Left renal cortex interstitium (tissue), 4 donors: ENCODE data around the gene HDDC3. TPM values are rescaled to one million over a fixed set of nuclear protein-coding genes. Genes with fewer than 3 reads are reported as not detected.
"Not testable (repeated sequence)": the region's sequence is repeated elsewhere in the genome, so short reads cannot be mapped to it uniquely, and the experiment has no call there.

Source experiments
- DNase-seq, 4 donors: peaks; one replicate each; pipeline ENCODE4 v3.0.0-alpha.2; 2013; ENCODE audit warnings: low read depth in 4 of 4, low spot score in 2 of 4, missing footprints in 1 of 4
- polyA plus RNA-seq, 4 donors: library from polyadenylated mRNA; unstranded; fragments of 120-200 nt; gene quantifications; one replicate each; pipeline ENCODE4 v1.2.1, GENCODE V29; 2013; ENCODE audit not compliant: insufficient read length in 4 of 4

The HDDC3 gene
- polyA plus RNA-seq, 4 donors, result 15.5 to 21.3 (median 16.6) TPM

DNA sequence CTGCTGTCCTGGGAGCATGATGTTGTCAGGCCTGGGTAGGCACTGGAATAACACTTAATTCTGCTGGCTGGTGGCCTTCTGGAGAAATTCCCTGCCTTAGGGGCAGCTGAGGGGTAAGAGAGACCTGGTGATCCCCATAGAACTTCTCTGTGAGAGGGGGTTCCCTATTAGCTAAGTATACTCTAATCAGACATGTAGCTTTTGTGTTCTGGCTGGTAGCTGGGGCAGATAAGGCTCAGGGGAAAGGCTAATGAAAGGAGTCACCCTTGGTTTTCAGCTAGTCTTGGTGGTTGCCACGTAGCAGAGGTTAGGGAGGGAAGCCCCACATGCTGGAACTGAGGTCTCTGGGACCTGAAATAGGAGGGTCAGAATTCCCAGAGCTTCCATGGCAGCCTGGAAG lies 952 bp upstream of the HDDC3 start:
- DNase-seq, result no peak

DNA sequence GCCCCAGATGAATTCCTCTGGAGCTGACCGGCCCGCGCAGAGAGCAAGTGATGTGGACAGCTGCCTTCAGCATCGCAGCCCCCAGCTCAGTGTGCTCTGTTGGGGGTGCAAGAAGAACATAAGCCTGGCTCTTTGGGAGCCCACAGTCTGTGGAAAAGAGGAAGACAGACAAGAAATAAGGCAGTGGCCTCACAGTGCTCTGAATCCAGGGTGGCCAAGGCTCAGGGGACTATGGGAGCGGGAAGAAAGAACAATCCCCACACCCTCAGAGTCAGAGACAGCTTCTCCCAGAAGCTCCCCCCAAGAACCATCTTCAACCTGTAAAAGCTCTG lies 277 bp upstream of the HDDC3 start:
- no peak for DNase-seq

DNA sequence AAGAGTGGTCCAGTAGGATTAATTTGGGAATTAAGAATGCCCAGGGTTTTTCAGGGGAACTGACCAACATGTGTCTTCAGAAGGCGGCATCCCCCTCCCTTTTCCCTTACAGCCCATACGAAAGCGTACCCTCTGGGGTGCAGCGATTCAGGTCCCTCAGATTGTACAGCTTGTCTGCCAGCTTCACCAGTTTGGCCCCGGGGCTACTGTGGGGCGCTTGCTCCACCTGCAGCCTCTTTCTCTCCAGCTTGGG lies 848 bp downstream of the HDDC3 start:
- DNase-seq, result no peak

DNA sequence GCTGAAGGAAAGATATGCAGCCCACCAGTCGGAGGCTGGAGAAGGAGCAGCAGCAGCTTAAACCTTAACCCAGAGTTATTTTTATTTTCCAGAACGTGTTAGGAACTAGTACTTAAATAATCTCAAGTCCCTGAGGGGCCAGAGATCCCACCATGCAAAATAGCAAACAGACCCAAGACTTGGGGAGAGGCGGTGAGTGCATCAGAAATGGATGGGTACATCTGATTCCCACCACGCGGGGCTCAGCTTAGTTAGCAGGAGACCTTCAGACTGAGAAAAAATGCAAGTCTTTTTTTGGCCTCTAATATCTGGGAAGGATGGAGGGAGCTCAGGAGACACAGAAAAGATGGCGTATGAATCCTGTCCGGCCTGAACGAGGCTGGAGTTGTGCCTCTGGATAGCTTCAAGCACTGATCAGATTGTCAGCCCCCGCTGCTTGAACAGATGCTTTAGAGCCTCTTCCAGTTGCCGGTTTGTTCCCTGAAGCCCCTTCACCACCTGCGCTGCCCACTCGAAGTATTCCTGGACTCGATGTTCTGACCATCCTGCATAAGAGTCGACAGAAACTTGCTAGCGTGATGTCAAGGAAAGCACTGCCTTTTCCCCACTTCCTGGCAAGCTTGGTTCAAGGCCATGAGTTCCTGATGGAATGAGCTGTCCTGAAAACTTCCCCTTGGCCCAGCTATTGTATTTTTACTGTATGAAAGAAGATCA lies 1.3 kb downstream of the HDDC3 start:
- no peak for DNase-seq

DNA sequence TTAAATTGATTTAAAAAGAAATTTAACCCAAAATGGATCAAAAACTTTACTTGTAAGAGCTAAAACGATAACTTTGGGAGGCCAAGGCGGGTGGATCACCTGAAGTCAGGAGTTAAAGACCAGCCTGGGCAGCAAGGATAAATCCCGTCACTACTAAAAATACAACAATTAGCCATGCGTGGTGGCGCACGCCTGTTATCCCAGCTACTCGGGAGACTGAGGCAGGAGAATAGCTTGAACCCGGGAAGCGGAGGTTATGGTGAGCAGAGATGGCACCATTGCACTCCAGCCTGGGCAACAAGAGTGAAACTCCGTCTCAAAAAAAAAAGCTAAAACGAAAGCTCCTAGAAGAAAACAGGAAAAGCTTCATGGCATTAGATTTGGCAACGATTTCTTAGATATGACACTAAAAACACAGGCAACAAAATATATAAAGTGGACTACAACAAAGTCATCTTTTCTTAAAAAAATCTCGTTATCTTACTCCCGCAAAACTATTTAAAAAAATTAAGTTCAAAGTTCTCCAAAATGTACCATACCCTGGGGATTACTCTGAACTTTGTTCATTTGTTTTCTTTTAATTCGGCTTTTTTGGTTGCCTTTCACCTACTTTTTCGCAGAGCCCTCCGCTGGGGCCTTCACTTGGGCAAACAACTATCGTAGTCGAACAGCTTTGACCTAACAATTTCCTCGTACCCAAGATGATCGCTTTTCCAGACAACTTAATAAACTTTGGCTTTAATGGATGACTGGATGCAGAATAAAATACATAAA lies 2.9 kb downstream of the HDDC3 start:
- DNase-seq, result peak in 1 of 4 donors; percentile 45

DNA sequence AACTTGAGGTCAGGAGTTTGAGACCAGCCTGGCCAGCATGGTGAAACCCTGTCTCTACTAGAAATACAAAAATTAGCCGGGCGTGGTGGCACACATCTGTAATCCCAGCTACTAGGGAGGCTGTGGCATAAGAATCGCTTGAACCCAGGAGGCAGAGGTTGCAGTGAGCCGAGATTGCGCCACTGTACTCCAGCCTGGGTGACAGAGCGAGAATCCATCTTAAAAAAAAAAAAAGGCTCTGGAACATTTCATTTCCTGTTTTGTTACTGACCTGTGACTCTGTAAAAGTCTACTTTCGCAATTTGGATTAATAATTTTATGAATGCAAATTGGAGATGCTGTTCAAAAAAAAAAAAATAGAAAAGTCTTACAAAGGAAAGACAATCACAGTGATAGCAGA lies 4.2 kb downstream of the HDDC3 start:
- not testable (repeated sequence) for DNase-seq

DNA sequence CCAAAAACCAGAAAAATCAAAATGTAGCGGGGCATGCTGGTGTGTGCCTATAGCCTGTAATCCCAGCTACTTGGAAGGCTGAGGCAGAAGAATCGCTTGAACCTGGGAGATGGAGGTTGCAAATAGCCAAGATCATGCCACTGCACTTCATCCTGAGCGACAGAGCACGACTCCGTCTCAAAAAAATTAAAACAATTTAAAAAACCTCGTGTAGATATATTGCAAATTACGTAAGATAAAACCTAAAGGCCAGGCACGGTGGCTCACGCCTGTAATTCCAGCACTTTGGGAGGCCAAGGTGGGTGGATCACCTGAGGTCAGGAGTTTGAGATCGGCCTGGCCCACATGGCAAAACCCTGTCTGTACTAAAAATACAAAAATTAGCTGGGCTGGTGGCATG lies 5.6 kb downstream of the HDDC3 start:
- not testable (repeated sequence) for DNase-seq

DNA sequence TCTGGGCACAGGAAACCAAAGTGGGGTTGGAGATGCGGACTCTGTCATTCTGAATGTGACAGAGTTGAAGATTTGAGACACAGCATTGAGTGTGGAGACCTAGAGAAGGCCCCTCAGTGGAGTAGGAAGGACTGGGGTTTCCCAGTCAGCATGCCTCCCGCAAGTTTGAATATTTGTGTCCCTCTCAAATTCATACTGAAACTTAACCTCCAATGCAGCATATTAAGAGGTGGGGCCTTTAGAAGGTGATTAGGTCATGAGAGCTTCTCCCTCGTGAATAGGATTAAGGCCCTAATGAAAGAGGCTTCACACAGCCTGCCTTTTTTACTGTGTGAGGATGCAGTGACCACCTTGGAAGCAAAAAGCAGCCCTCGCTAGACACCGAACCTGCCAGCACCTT lies 8.0 kb downstream of the HDDC3 start:
- no peak for DNase-seq

DNA sequence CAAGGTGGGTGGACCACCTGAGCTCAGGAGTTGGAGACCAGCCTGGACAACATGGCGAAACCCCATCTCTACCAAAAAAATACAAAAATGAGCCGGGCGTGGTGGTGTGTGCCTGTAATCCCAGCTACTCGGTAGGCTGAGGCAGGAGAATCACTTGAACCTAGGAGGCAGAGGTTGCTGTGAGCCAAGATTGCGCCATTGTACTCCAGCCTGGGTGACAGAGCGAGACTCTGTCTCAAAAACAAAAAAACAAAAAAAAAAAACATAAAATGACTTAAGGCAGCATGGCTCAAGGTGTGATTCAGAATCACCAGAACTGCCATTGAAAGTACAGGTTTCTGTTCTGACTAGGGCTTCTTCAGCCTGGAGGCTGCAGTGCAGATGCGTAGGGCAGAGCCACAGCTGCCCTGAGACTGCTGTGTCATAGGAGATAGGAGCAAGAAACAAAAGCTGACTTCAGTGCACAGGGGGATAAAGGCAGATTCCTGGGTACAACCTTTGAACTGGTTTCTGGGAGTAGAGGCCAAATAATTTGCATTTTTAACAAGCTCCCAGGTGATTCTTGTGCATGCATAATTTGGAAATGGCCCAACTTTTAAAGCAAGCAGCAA lies 9.5 kb downstream of the HDDC3 start:
- not testable (repeated sequence) for DNase-seq

DNA sequence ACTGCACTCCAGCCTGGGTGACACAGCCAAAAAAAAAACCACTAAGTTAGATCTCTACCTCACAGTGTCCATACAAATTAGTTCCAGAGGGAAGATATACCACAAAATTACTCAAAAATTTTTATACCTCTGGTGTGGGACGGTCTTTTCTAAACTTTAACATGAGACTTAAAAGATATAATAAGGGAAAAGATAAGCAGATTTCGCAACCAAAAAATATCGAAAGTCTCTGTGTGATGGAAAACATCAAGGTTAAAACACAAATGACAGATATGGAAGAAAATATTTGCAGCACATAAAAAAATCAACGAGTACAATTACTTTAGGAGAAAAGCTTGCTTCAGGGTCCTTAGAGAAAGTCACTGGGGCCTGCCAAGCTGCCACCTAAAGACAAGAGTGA lies 10.5 kb downstream of the HDDC3 start:
- DNase-seq, result no peak

DNA sequence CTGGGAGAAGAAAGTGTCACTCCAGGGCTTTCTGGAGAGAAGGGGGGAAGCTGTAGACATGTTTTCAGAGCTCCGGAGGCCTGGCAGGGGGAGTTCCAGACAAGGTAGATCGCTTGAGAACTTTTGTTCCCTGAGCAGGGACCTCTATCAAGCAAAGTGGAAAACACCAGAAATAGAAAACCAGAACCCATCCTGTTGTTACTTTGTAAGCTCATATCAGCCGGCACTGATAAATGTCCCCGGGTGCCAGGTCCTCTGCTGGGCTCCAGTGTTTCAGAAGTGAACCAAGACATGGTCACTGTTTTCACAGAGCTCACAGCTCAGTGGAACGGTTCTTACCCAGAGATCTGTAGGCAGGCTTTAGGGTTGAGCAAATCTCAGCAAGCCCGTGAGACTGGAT lies 13.5 kb downstream of the HDDC3 start:
- no peak for DNase-seq

DNA sequence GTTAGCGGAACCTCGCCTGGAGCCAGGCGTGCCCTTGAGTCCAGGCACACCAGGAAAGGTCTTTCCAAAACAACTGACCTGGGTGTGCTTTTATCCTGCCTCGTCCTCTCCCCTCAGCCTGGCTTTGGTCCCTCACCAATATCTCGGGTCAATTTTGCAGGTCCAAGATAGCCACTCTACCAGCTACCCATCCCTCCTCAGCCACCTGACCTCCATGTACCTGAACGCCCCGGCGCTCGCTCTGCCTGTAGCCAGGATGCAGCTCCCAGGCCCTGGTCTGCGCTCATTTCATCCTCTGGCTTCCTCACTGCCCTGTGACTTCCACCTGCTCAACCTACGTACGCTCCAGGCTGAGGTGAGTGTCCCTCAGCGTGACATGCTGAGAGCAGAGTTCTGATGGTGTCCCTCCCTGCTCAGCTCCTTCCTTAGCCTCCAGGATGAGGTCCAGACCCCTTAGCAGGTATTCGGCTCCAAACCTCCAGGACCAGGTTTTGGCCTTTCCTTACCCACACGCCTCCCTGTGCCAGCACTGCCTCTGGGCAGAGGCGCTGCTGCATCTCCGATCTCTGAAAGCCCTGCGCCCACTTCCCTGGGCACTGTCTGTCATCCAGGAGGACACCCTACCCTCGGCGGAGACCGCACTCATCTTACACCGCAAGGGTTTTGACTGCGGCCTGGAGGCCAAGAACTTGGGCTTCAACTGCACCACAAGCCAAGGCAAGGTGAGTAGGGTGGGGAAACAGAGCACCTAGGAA lies 14.1 kb downstream of the HDDC3 start:
- DNase-seq, result no peak

DNA sequence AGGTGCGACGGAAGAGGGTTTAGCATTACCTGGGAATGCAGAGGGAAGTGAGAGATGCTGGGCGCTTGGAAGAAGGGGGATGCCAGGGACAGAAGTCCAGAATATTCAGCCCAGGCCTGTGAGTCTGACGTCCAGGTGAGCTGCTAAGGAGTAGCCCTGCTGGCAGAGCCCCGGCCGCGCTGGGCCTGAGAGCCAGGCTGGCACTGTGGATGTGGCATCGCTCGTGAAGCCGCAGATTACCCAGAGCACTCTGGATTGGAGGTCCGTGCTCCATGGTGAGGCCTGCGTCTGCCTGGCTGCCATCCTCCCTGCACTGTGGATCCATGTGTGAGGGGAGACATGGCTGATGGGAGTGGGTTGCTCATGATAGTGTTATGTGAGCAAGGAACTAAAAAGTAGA lies 14.8 kb downstream of the HDDC3 start:
- DNase-seq, result no peak

DNA sequence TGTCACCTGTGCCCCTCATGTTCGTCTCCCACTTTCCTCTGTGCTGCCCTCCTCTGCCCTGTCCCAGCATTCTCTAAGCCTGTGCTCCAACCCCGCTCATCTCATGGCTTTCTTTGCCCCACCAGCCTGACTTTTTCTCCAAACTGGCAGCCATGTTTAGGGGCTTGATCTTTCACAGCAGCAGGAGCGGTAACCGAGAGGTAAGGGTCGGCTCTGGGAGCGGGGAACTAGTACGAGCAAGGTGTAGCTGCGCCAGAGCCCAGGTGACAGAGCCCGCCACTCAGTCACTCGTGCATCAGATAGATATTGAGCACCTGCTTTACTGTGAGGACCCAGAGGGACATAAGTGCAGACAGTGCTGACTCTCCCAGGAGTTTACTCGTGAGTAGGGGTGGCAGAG lies 15.9 kb downstream of the HDDC3 start:
- DNase-seq, result no peak

DNA sequence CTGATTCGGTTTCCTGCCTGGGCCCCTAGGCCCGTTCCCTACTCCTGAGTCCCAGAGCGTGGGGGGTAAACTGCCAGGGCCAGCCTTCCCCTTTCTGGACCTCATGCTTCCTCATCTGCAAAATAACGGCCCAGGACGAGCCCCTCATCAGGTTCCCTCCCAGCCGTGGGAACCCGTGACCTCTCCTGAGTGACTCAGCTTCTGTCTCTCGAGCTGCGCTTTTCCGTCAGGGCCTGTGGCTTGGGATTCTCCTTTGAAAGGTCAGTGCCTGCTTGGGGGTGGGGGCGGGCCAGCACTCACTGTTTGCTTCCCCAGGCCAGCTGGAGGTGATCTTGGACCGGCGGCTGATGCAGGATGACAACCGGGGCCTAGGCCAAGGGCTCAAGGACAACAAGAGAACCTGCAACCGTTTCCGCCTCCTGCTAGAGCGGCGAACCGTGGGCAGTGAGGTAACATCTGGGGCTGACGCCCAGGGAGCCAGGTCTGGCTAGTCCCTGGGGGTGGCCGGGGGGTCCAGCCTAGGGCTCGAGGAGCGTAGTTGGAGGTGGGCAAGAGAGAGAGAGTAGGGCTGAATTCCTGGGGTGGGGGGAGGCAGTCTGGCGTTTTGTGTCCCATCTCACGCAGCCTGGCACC lies 16.4 kb downstream of the HDDC3 start:
- DNase-seq, result no peak

DNA sequence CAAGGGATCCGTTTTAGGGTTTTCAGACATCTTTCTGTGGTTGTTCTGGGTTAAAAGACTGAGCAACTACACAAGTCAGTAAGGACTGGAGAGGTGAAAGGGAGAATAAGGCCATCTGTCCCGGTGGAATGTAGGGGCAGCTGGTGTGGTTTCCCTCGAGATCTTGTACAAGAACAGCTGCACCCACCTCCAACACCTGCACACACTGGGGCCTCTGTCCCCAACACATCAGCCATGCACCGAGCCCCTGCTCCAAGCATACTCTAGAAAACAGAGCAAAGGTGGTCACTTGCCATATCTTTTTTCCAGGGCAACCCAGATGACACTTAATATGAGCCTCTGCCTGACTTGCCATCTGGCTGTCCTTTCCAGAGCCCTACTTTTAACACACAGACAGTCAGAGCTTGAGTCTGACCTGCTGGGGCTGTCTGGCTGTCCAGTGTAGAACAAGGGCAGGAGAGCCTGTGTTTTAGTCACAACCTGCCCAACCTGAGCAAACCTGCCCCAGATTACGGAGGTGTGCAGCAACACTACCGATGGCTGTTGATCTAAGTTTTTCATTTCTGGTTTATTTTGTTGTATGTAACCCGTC lies 17.0 kb downstream of the HDDC3 start:
- DNase-seq, result no peak

DNA sequence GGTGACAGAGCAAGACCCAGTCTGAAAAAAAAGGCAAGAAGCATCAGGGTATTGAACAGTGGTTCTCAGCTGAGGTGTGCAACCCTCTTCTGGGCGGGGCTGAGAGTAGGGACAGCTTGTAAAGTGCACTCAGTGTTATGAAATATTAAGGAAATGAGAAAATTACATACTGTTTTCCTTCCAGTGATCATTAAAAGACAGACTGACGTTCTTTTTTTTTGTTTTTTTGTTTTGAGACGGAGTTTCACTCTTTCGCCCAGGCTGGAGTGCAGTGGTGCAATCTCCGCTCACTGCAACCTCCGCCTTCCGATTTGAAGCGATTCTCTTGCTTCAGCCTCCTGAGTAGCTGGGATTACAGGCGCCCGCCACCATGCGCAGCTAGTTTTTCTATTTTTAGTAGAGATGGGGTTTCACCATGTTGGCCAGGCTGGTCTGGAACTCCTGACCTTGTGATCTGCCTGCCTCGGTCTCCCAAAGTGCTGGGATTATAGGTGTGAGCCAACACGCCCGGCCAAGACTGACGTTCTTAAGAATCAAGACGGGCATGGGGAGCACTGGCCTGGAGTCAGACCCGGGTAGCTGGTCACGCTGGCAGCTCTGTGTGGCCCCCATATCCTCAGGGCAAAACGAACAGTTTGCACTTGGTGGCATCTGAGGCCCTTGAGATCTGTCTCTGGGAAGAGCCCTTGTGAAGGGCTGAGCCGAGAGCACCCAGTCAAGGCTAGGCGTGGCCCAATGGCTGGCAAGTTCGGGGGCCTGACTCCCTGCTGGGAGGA lies 17.9 kb downstream of the HDDC3 start:
- no peak for DNase-seq

DNA sequence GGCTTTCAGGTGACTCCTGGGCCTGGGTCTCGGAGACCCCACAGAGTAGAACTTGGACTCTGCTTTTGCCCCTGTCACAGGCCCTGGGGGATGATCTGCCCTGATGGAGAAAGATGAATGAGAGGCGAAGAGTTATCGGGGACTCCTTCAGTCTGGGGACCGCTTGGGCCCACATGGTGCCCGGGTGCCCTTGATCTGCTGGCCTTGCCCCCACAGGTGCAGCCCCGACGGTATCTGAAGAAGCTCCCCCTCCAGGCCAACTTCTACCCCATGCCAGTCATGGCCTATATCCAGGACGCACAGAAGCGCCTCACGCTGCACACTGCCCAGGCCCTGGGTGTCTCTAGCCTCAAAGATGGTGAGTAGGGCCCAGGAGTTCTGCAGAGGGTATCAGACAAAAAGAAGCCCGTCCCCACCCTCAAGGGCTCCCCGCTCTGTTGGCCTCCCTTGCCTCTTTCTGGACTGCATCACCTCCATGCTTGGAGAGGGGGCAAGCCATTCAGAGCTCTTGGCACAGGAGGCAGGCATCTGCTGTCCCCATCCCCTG lies 18.9 kb downstream of the HDDC3 start:
- DNase-seq, result no peak

DNA sequence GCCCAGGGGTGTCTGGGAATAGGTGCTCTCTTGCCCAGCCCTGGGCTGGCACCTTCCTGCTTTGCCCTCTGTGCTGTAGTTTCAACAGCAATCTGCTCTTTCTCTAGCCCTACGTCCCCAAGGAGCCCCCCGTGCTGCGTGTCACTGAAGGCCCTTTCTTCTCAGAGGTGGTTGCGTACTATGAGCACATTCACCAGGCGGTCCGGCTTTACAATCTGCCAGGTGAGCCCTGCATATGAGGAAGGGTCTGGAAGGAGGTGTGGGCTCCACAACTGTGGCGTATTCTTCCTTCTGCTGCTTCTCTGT lies 19.6 kb downstream of the HDDC3 start:
- no peak for DNase-seq
